ENCODE data around the gene PCSK5.
"Not testable (repeated sequence)": the region's sequence is repeated elsewhere in the genome, so short reads cannot be mapped to it uniquely, and the experiment has no call there.

Gene PCSK5

DNA sequence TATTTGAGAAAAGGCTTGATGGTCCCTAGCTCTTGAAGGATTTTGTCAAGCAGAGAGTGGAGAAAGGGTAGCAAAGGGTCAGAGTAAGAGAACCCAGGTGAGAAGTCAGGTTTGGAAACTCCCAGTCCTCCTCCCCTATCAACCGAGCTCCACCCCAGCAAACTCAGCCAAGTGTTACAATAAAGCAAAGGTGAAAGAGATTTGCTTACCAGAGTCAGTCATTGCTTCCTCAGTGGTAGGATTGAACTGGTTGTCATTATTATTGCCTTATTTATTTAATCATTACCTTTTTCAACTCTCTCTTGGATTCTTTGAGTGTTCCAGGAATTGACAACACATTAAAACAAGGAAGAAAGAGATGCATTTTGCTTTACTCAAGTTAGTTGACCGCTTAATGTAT lies 423.3 kb downstream of the PCSK5 start:
- DNase-seq (ENCODE audit: low read depth): no peak

- DNase-seq (ENCODE audit: low read depth): no peak
These were observed 423.8 kb downstream of the PCSK5 start for GRCh38 chr9:76314321-76314720.

DNA sequence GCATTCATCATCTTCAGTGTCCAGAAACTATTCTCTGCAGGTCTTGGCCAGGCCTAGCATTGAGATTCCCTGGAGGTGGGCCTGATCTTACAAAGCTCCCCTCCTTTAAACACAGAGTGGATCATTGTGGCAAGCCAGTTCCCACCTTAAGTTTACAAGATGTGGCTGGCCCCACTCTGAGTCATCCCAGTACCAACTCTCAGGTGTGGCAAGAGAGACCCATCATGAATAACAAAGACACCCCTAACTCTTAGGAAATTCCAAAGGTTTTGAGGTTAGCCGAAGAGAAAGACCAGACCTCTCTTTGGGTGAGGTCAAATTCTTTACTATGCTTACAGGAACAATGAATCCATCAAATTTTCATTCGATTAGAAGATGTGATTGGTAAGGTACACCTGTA lies 425.6 kb downstream of the PCSK5 start:
- DNase-seq (ENCODE audit: low read depth): peak; percentile 37

DNA sequence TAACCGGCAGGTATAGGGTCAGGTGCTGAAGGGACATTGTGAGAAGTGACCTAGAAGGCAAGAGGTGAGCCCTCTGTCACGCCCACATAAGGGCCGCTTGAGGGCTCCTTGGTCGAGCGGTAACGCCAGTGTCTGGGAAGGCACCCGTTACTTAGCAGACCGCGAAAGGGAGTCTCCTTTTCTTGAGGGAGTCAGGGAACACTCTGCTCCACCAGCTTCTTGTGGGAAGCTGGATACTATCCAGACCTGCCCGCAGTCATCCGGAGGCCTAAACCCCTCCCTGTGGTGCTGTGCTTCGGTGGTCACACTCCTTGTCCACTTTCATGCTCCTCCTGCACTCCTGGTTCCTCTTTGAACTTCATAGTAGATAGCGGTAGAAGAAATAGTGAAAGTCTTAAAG lies 429.0 kb downstream of the PCSK5 start:
- peak; percentile 84 for DNase-seq (ENCODE audit: low read depth)

- peak; percentile 82 for DNase-seq (ENCODE audit: low read depth)
These were observed 430.8 kb downstream of the PCSK5 start for GRCh38 chr9:76321195-76321828.

DNA sequence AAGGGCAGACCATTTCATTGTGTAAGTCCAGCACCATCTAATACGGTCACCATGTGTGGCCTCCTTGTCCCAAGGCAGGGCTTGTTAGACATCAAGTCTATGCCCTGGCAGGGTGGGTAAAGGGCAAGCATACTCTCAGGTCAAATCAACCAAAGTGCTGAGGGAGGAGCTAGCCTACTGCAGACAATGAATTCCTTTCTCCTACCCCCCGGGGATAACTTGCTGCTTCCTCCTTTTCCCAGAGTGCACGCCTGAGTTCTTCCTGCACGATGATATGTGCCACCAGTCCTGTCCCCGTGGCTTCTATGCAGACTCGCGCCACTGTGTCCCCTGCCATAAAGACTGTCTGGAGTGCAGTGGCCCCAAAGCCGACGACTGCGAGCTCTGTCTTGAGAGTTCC lies 432.3 kb downstream of the PCSK5 start:
- no peak for DNase-seq (ENCODE audit: low read depth)

DNA sequence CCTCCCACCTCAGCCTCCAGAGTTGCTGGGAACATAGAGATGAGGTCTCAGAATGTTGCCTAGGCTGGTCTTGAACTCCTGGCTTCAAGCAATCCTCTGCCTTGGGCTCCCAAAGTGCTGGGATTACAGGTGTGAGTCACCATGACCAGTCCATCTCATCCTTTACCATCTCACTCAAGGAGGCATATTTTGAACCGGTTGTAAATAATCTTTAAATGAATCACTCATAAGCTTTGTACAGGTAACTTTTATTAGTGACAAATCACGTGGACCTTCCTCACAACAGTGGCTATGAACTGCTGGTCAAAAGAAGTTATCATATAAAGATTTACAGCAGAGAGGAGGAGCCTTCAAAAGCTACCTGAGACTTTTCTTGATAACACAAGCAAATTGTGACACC lies 433.0 kb downstream of the PCSK5 start:
- DNase-seq (ENCODE audit: low read depth): no peak

GRCh38 chr9:76324030-76324429 lies 433.6 kb downstream of the PCSK5 start:
- DNase-seq (ENCODE audit: low read depth): not testable (repeated sequence)

GRCh38 chr9:76330034-76330433 lies 439.6 kb downstream of the PCSK5 start:
- no peak for DNase-seq (ENCODE audit: low read depth)

GRCh38 chr9:76333388-76333787 lies 442.9 kb downstream of the PCSK5 start:
- DNase-seq (ENCODE audit: low read depth): no peak

GRCh38 chr9:76333964-76334363 lies 443.5 kb downstream of the PCSK5 start:
- no peak for DNase-seq (ENCODE audit: low read depth)

DNA sequence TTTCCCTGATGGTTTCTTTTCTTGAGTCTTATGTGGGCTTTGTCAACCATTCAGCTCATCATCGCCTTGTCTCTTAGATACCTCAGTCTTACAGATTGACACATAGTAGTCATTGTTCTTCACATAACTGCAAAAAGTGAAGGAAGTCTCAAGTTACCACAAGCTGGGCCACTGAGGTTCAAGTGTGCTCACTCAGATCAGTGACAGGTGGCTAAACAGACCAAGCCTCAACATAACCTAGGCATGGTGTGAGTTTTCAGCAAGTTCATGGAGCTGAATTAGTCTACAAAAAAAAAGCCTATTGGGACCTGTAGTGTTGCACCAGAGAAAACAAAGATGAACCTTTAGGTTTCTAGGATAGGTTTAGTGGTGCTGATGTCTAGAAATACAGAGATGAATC lies 445.6 kb downstream of the PCSK5 start:
- DNase-seq (ENCODE audit: low read depth): no peak

DNA sequence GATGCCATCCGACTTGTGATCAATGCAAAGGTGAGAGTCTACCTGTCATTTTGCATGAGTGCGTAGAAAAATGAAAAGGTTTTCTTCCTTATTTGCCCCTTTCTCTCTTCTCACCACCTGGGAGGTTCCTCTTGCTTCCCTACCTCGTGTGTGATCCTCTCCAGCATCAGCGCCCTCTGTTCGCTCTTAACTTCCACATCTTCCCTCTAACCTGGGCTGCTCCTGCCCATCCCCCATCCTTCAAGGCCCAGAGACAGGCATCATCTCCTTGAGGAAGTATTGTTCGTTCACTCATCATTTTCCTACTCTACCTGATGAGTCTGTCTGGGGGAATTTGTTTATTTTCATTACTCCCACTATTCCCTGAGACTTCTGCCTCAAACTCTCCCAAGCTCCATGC lies 447.9 kb downstream of the PCSK5 start:
- DNase-seq (ENCODE audit: low read depth): no peak

GRCh38 chr9:76341616-76342015 lies 451.1 kb downstream of the PCSK5 start:
- peak; percentile 51 for DNase-seq (ENCODE audit: low read depth)

DNA sequence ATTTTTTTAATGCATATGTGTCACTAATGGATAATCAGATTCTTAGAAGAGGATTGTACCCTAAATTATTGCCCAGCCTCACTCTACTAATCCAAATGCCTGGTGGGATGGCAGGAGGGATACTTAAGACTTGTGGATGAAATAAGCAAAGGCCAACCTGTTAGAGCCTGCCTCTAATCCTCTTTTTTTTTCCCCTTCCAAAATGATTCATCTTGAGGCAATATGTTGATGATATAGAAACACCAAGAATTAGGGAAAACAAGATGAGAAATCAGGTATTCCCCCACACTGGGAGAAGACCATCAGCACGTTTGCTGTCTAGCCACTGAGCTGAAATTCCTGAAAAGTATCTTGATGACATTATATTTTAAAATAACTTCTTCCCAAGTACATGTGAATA lies 451.7 kb downstream of the PCSK5 start:
- DNase-seq (ENCODE audit: low read depth): no peak

DNA sequence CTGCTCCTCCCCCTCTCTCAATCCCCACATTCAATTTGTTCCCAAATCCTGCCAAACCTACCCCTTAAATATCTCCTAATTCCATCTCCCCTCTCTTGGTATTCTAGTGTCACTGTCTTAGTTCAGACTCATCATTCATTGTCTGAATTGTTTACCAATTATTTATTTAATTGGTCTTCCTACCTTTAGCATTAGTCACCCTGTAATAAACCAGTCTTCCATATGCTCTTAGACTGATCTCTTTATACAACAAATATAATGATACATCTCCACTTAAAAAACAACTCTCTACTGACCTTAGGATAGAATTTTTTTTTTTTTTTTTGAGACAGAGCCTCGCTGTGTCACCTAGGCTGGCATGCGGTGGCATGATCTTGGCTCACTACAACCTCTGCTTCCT lies 452.4 kb downstream of the PCSK5 start:
- no peak for DNase-seq (ENCODE audit: low read depth)

DNA sequence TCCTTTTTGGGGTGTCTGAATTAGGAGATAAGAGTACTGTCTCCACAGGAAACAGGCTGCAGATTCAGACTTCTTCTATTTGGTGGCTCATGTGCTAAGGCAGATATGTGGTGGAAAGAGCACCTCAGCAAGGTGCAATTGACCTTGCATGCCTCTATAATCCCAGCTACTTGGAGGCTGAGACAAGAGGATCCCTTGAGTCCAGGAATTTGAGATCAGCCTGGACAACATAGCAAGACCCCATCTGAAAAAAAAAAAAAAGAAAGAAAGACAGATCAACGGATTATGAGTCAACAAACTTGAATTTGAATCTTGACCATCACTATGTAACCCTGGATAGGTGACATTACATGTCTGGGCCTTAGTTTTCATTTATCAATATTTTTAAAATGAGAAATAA lies 459.4 kb downstream of the PCSK5 start:
- DNase-seq (ENCODE audit: low read depth): no peak

GRCh38 chr9:76351006-76351405 lies 460.5 kb downstream of the PCSK5 start:
- no peak for DNase-seq (ENCODE audit: low read depth)

DNA sequence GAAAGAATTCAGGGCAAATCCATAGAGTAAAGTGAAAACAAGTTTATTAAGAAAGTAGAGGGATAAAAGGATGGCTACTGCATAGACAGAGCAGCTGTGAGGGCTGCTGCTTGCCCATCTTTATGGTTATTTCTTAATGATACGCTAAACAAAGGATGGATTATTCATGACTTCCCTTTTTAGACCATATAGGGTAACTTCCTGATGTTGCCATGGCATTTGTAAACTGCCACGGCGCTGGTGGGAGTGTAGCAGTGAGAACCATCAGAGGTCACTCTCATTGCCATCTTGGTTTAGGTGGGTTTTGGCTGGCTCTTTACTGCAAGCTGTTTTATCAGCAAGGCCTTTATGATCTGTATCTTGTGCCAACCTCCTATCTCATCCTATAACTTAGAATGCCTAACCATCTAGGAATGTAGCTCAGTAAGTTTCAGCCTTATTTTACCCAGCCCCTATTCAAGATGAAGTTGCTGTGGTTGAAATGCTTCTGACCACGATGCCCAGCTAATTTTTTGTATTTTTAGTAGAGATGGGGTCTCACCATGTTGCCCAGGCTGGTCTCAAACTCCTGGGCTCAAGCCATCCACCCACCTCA lies 461.6 kb downstream of the PCSK5 start:
- DNase-seq (ENCODE audit: low read depth): no peak

DNA sequence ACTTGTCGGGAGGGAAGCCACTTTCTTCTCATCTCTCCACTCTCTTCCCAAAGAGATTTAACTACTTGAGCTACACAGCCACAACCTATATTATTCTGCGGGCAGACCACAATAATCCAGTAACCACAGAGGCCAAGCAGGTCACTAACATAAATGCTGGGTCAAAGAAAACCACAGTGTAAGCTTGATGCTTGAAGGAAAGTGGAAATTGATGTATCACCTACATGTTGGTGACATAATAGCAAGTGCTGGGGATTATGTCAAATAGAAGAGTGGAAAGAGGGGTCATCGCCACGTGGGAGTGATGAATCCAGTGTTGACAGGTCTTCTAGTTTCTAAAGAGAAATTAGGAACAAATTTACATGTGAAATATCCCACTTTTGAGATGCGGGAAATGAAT lies 462.8 kb downstream of the PCSK5 start:
- DNase-seq (ENCODE audit: low read depth): peak; percentile 66

DNA sequence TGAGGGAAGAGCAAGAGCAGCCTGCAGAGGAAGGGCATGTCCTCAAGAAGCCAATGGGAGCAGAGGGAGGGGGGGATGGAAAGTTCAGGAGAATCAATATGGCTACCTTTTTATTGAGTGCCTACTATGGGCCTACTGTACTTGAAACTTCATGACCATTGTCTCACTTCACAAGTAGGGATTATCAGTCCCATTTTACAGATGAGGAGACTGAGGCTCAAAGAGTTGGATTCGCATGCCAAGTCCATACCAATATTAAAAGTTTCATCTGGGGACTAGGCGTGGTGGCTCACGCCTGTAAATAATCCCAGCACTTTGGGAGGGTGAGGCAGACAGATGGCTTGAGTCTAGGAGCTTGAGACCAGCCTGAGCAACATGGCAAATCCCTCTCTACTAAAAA lies 463.7 kb downstream of the PCSK5 start:
- DNase-seq (ENCODE audit: low read depth): no peak

DNA sequence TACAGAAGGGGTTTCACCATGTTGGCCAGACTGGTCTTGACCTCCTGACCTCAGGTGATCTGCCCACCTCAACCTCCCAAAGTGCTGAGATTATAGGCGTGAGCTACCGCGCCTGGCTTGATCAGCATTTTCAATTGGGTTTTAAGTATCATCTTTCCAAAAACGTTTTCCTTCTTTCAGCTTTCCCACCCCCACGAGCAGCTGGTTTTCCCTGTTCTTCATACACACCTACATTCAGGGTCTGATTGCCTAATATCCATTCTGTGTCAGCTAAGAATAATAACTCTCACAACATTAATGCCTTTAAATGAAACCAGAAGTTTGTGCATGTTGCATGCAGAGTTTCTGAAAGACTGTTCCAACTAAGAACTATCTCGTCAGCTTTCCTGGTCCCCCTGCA lies 465.4 kb downstream of the PCSK5 start:
- DNase-seq (ENCODE audit: low read depth): no peak

- DNase-seq (ENCODE audit: low read depth): no peak
These were observed 467.1 kb downstream of the PCSK5 start for GRCh38 chr9:76357555-76357954.

GRCh38 chr9:76358628-76359280 lies 468.3 kb downstream of the PCSK5 start:
- no peak for DNase-seq (ENCODE audit: low read depth)

Data from amniotic epithelial cell (primary cell).